ENCODE data around the gene TAF4B. TPM values are rescaled to one million over a fixed set of nuclear protein-coding genes. Genes with fewer than 3 reads are reported as not detected.

The TAF4B gene
- total and polyA plus RNA-seq, 2 of the 8 experiments (the other 6 are each of a cell fraction or from before 2014, with no cell fraction given), result 9.3 to 19.8 TPM

GRCh38 chr18:26215247-26215970 lies 10.8 kb upstream of the TAF4B start (continued):
- TF ChIP-seq CHD1 (IDR thresholded peaks at IDR 0.05; ENCODE audit: low read depth, low read length) (no peak), RBBP5 (IDR thresholded peaks at IDR 0.05; ENCODE audit: borderline replicate concordance, low read depth, low read length) (no peak), SAP30 (IDR thresholded peaks at IDR 0.05; ENCODE audit: insufficient read depth, insufficient replicate concordance, low read length) (no peak), EGR1 (IDR thresholded peaks at IDR 0.05; ENCODE audit: borderline replicate concordance, low read depth, low read length) (no peak)
